HG02852 (cell line): ENCODE data around the gene BRD3.

ENCODE experiments used
- ATAC-seq: cut with Tn5 transposase; IDR thresholded peaks from one replicate; pipeline ENCODE4 v1.9.1; 2021; ENCODE audit warnings: mild to moderate bottlenecking, moderate library complexity; ENCODE audit not compliant: unreplicated experiment

Gene BRD3

DNA sequence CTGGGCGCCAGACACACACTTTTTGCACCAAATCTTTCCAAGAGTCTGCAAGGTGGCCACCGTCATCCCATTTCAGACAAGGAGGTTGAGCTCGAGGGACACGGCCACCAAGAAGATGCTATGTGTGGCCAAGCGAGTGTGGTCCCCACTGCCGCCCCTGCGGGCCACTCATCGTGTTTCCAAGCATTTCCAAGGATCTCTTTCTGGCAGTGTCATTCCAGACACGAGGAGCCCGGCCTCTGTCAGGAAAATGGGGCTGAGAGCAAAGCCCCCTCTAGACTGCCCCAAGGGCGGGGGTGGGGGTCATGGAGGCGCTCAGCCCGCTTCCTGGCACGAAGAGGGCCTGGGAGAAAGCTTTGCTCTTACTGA, 86.3 kb downstream of the BRD3 start:
- no peak for ATAC-seq

DNA sequence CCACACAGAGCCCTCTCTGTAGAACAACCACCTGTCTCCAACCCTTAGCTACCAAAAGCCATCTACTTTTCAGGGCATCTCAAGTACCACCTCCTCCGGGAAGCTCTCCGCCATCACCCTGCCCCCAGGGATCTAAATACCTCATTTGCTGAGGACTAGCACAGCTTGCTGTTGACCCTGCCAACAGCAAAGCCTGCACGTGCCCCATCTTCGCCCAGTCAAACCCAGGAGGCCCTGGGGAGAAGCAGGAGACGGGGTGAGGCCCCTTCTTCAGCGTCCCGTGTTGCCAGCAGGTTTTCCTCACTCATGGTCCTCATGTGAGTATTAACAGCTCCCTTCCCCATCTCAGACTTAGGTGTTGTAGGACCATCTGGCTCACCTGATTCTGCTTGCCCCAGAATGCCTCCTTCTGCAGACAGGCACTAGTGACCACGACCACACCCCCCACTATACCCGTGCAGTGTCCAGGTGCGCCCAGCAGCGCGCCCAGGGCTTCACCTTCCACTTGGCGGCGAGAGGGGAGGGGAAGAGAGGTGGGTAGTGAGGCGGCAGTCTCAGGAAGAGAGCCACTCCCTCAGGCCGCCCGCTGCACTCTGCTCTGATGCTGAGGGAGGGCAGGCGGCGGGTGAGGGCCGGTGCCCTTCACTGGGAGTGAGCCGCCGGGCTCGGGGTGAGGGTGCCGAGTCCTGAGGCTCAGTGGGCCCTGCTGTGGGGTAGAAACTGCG, 86.8 kb downstream of the BRD3 start:
- ATAC-seq: no peak
